Transverse colon (tissue), 4 donors: Measurements from ENCODE around the gene CBX8. TPM values are rescaled to one million over a fixed set of nuclear protein-coding genes. Genes with fewer than 3 reads are reported as not detected.
A peak's percentile ranks its signal among the peaks of the same experiment; 100 is the strongest.

Experiments used
- DNase-seq: peaks from one replicate; pipeline ENCODE4 v3.0.0-alpha.2; 2019
- H3K27ac ChIP-seq, 4 donors: fragments of 200-600 bp; sonication (generic); 2 replicates each; pipeline ENCODE4 v1.5.1; 2016 to 2018; ENCODE audit warnings: inconsistent platforms in 4 of 4
- H3K27me3 ChIP-seq: fragments of 200-600 bp; sonication (generic); 2 replicates; pipeline ENCODE4 v1.5.1; 2017; ENCODE audit warnings: inconsistent platforms
- H3K36me3 ChIP-seq, 4 donors: fragments of 200-600 bp; sonication (generic); 2 replicates each; pipeline ENCODE4 v1.5.1; 2017 to 2019; ENCODE audit warnings: inconsistent platforms in 4 of 4
- H3K4me1 ChIP-seq, 4 donors: fragments of 200-600 bp; sonication (generic); 2 replicates each; pipeline ENCODE4 v1.5.1; 2017 to 2020; ENCODE audit warnings: inconsistent platforms in 4 of 4
- H3K4me3 ChIP-seq, 4 donors: fragments of 200-600 bp; sonication (generic); 1 replicate in 1 of 4; 2 replicates in 3 of 4; pipeline versions ENCODE4 v1.5.1 to v1.6.1; 2017 to 2019; ENCODE audit warnings: inconsistent platforms in 4 of 4
- H3K9me3 ChIP-seq, 2 donors: fragments of 200-600 bp; sonication (generic); 2 replicates each; pipeline ENCODE4 v1.5.1; 2017 to 2019; ENCODE audit warnings: inconsistent platforms in 2 of 2
- EP300 ChIP-seq: sonication (generic); formaldehyde crosslinking; IDR thresholded peaks from one replicate; pipeline ENCODE4 v1.6.1; 2017; ENCODE audit warnings: antibody characterized with exemption, low read depth
- POLR2A ChIP-seq: fragments of 450-650 bp; IDR thresholded peaks from one replicate; pipeline ENCODE4 v1.6.1; 2016; ENCODE audit warnings: antibody characterized with exemption, mild to moderate bottlenecking, moderate library complexity
- POLR2AphosphoS5 ChIP-seq, 3 donors: sonication (generic); formaldehyde crosslinking; IDR thresholded peaks; one replicate each; pipeline ENCODE4 v1.6.1; 2016; ENCODE audit warnings: antibody characterized with exemption in 3 of 3
- WGBS, 2 donors: methylation state at CpG; one replicate each; pipeline ENCODE4 v1.1.5; 2018; ENCODE audit warnings: low coverage in 1 of 2; 5-methylcytosine and 5-hydroxymethylcytosine counted together
- in situ Hi-C, 4 donors: fragments of 200-750 bp; cut with MboI; loops; one replicate each; pipeline versions ENCODE4 v1.15.0 to v1.15.1; 2017; ENCODE audit warnings: low sequenced_read_pairs in 3 of 4, low pct_ligation_motif_present in 1 of 4, low pct_unique_long_range_greater_than_20kb in 1 of 4
- intact Hi-C: fragments of 100-400 bp; cut with DNase I; formaldehyde crosslinking; loops from one replicate; pipeline ENCODE4 v1.15.1; 2023; ENCODE audit warnings: low total_unique reads
- total RNA-seq, 4 donors: library from RNA; depleted of rRNA; stranded (reverse); fragments of >200 nt; gene quantifications; one replicate each; pipeline ENCODE4 v1.1.0, GENCODE V29; 2016
- TF ChIP-seq, protein P1 (sequence below), 5 experiments: fragments of 200-600 bp in 3 of 5; fragments of 450-650 bp in 2 of 5; sonication (generic) in 3 of 5; IDR thresholded peaks; 1 replicate in 2 of 5; 2 replicates in 3 of 5; pipeline ENCODE4 v1.5.1; 2016 to 2017; ENCODE audit warnings: antibody characterized with exemption in 5 of 5, inconsistent platforms in 3 of 5, mild to moderate bottlenecking in 2 of 5, moderate library complexity in 1 of 5

CBX8 gene
- total RNA-seq, 4 donors from 2014 or later, result 1.5 to 4.4 (median 3.1) TPM

DNA sequence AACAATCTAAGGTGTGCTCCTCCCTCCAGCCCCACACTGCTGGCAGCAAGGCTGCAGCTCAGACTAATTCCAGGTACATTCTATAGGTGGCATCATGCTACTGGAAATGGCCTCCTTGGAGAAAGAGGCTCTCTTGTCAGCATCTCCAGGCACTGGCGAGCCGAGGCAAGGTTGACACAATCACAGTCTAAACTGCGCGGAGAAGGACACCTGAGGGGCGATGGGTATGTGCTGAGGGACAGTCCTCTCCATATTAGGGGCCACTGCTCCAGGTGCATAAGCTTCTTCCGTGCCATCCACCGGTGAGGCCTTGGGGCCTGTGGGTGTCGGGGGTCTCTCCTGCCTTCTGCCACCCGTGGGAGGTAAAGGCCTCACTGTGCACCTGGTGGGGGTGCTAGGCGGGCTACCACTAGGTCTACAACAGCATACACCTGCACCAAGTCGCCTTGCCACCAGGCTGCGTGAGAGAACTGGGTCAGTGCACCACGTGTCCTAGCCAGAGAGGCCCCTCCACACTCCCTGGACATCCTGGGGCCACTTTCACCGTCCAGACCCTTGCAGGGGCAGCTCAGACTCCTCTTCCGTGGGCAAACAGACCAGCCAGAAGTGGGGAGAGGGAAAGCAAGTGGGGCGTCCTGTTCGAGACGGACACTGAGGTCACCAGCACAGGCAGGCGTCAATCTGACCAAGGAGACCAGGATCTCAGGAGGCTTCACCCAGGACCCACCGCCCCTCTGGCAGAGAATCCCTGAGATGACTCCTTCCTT is 12.1 kb upstream of the CBX8 start:
- H3K36me3 ChIP-seq, result no peaks in the 10 kb centered on the region
- peaks cover 99% of the 10 kb centered on the region for H3K27me3 ChIP-seq
- peak; percentile 57 for DNase-seq
- TF ChIP-seq POLR2A, result no peak
- TF ChIP-seq, protein P1, sequence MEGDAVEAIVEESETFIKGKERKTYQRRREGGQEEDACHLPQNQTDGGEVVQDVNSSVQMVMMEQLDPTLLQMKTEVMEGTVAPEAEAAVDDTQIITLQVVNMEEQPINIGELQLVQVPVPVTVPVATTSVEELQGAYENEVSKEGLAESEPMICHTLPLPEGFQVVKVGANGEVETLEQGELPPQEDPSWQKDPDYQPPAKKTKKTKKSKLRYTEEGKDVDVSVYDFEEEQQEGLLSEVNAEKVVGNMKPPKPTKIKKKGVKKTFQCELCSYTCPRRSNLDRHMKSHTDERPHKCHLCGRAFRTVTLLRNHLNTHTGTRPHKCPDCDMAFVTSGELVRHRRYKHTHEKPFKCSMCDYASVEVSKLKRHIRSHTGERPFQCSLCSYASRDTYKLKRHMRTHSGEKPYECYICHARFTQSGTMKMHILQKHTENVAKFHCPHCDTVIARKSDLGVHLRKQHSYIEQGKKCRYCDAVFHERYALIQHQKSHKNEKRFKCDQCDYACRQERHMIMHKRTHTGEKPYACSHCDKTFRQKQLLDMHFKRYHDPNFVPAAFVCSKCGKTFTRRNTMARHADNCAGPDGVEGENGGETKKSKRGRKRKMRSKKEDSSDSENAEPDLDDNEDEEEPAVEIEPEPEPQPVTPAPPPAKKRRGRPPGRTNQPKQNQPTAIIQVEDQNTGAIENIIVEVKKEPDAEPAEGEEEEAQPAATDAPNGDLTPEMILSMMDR (IDR thresholded peaks at IDR 0.05), result peak; percentile 35 to 64 (median 41)
- peaks cover 22 to 47% (median 44%) of the 10 kb centered on the region in 4 donors for H3K4me1 ChIP-seq
- H3K4me3 ChIP-seq, result no peak overlapping the region
- in situ Hi-C loops, result loop anchor here in 2 of 4 donors (25.0 kb wide), 1 partner anchor 178 kb away; no protein-coding TSS in a partner anchor
- intact Hi-C loops, result no loop called here
- H3K9me3 ChIP-seq, result no peaks in the 10 kb centered on the region
- no peak overlapping the region for H3K27ac ChIP-seq
- WGBS, 2 donors, result 25% methylated on average over 20 of the region's 20 CpGs; no CpG with 5 or more reads in 1 of the 2 donors

GRCh38 chr17:79806863-79807720 is 10.2 kb upstream of the CBX8 start:
- Histone ChIP-seq H3K36me3 (no peaks in the 10 kb centered on the region), H3K9me3 (no peaks in the 10 kb centered on the region), H3K27me3 (peaks cover 100% of the 10 kb centered on the region), H3K4me3 (no peak overlapping the region), H3K27ac (no peak overlapping the region), H3K4me1 (peaks cover 16 to 44% (median 38%) of the 10 kb centered on the region in 4 donors)
- TF ChIP-seq POLR2A (no peak), POLR2AphosphoS5 (IDR thresholded peaks at IDR 0.05) (no peak), EP300 (no peak)
- TF ChIP-seq, protein P1 (IDR thresholded peaks at IDR 0.05), result no peak
- WGBS, 2 donors, result 38 to 59% methylated on average over 4 to 13 of the region's 13 CpGs
- in situ Hi-C loops (loop anchor here in 2 of 4 donors (25.0 kb wide), 1 partner anchor 180 kb away; no protein-coding TSS in a partner anchor), intact Hi-C loops (no loop called here)
- DNase-seq, result no peak

DNA sequence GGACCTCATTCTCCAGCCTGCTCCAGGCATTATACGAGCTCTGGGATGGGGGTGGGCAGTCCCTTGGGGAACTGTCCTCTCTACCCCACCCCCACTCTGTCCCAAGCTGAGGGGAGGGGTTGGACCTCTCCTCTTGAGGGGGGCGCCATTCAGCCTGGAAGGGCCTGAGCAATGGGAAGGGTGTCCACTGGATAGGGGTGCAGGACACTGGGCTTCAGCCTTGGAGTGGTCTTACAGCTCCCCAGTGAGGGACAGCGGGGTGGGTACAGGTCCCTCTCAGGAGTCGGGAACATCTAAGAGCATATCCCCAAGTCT is 9.5 kb upstream of the CBX8 start:
- in situ Hi-C loops (loop anchor here in 2 of 4 donors (25.0 kb wide), 1 partner anchor 181 kb away; no protein-coding TSS in a partner anchor), intact Hi-C loops (no loop called here)
- no peak overlapping the region for H3K27ac ChIP-seq
- peaks cover 11 to 39% (median 33%) of the 10 kb centered on the region in 4 donors for H3K4me1 ChIP-seq
- no peak overlapping the region for H3K4me3 ChIP-seq
- no peak for TF ChIP-seq POLR2AphosphoS5 (IDR thresholded peaks at IDR 0.05)
- TF ChIP-seq, protein P1 (IDR thresholded peaks at IDR 0.05), result no peak
- TF ChIP-seq EP300, result no peak
- TF ChIP-seq POLR2A, result no peak
- H3K36me3 ChIP-seq, result no peaks in the 10 kb centered on the region
- 46% methylated on average over 3 of the region's 4 CpGs; no CpG with 5 or more reads in 1 of the 2 donors for WGBS, 2 donors
- H3K9me3 ChIP-seq, result no peaks in the 10 kb centered on the region
- peaks cover 100% of the 10 kb centered on the region for H3K27me3 ChIP-seq
- no peak for DNase-seq
